H1 (cell line): Measurements from ENCODE around the gene ARMC5. TPM values are rescaled to one million over a fixed set of nuclear protein-coding genes. Genes with fewer than 3 reads are reported as not detected.

Source experiments
- BRCA1 ChIP-seq: IDR thresholded peaks from 2 replicates; pipeline ENCODE4 v1.6.1; 2012; ENCODE audit warnings: low read depth, low read length, improper control_type of control experiment
- CREB1 ChIP-seq: IDR thresholded peaks from 2 replicates; pipeline ENCODE4 v1.6.1; 2012; ENCODE audit warnings: inconsistent platforms
- SP2 ChIP-seq: IDR thresholded peaks from 2 replicates; pipeline ENCODE4 v1.6.1; 2012; ENCODE audit warnings: mild to moderate bottlenecking, low read length, inconsistent platforms
- polyA plus RNA-seq, 7 experiments: library from polyadenylated mRNA; depleted of rRNA in 3 of 7; stranded (reverse) in 5 of 7; unstranded in 2 of 7; fragments of >200 nt in 5 of 7; fragments of 200-250 nt in 2 of 7; gene quantifications; 1 replicate in 5 of 7; 2 replicates in 1 of 7; 4 replicates in 1 of 7; pipeline versions ENCODE4 v1.2.1 to v1.2.3, GENCODE V29; 2011 to 2013; ENCODE audit warnings: missing spikeins in 2 of 7, mixed read lengths in 2 of 7
- total RNA-seq: library from RNA; stranded (reverse); fragmentation: NEBNext Ultra II Directional; extraction: Animal tissue kit (Norgen Biotek cat#: 25700); gene quantifications from 2 replicates; pipeline ENCODE4 v1.2.1, GENCODE V29; 2021
- TF ChIP-seq, protein P1 (sequence below), 3 experiments: IDR thresholded peaks; 1 replicate in 2 of 3; 2 replicates in 1 of 3; pipeline versions ENCODE4 v1.5.1 to v1.6.1; 2011; ENCODE audit warnings: low read length in 3 of 3, mild to moderate bottlenecking in 3 of 3, inconsistent platforms in 2 of 3, low read depth in 1 of 3, moderate library complexity in 1 of 3; ENCODE audit not compliant: insufficient read depth in 1 of 3; ENCODE audit errors: control extremely low read depth in 1 of 3

ARMC5 gene
- total and polyA plus RNA-seq, 2 of the 8 experiments (the other 6 are each of a cell fraction or from before 2014, with no cell fraction given), result 7.8 to 8.7 TPM

DNA sequence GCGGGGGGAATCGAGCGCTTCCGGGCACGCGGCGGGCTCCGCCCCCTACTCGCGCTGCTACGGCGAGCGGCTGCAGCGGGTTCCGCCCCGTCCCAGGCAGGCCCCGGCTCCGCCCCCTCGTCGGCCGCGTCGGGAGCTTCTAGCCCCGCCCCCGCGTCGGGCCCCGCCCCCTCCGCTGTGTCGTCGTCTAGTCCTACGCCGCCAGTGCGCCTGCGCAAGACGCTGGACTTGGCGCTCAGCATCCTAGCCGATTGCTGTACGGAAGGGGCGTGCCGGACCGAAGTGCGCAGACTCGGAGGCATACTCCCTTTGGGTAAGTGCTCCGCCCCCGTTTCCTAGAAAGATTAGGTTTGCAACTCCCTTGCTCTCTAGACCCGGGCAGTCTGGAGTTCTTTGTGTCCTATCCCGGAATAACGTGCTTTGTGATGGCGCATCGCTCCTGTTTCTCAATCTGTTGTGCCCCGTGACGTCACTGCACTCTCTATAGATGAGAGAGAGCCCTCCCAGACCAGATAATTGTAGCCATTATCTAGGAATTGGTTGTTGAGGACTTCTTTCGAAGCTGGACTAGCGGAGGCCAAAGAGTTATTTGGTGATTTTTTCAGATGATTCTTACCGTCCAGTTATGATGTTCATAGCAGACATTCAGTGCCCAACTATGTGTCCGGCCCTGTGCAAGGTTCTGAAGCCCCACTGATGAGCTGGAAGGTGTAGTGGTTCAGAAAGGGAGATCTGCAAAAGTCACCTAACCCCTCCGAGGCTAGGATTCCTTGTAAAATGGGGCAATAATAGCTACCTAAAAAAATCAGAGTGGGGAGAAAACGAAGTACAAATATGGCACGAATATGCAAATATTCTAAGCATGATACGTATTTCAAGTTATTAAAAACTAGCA lies 633 bp downstream of the ARMC5 start (continued):
- TF ChIP-seq, protein P1, sequence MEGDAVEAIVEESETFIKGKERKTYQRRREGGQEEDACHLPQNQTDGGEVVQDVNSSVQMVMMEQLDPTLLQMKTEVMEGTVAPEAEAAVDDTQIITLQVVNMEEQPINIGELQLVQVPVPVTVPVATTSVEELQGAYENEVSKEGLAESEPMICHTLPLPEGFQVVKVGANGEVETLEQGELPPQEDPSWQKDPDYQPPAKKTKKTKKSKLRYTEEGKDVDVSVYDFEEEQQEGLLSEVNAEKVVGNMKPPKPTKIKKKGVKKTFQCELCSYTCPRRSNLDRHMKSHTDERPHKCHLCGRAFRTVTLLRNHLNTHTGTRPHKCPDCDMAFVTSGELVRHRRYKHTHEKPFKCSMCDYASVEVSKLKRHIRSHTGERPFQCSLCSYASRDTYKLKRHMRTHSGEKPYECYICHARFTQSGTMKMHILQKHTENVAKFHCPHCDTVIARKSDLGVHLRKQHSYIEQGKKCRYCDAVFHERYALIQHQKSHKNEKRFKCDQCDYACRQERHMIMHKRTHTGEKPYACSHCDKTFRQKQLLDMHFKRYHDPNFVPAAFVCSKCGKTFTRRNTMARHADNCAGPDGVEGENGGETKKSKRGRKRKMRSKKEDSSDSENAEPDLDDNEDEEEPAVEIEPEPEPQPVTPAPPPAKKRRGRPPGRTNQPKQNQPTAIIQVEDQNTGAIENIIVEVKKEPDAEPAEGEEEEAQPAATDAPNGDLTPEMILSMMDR (IDR thresholded peaks at IDR 0.05; ENCODE audit: control extremely low read depth in 1 of 3, insufficient read depth in 1 of 3, low read depth in 1 of 3, low read length in 3 of 3), result no peak
- no peak for TF ChIP-seq BRCA1
- TF ChIP-seq CREB1, result peak; percentile 44
- no peak for TF ChIP-seq SP2
